SK-N-MC (cell line): ENCODE data around the gene SCP2.

Experiments
- EZH2 ChIP-seq: fragments of 200-600 bp; sonication (generic); IDR thresholded peaks from one replicate; pipeline ENCODE4 v1.6.1; 2017; ENCODE audit warnings: antibody characterized with exemption
- FOXP2 ChIP-seq: optimal IDR thresholded peaks from 2 replicates; pipeline ENCODE3; 2011; ENCODE audit warnings: mild to moderate bottlenecking, moderate library complexity; ENCODE audit not compliant: insufficient read depth; ENCODE audit errors: extremely low read length, control extremely low read depth
- POLR2AphosphoS5 ChIP-seq: IDR thresholded peaks from 2 replicates; pipeline ENCODE4 v1.6.1; 2012; ENCODE audit warnings: mild to moderate bottlenecking, low read depth, low read length, borderline replicate concordance

GRCh38 chr1:52915211-52915854 lies 11.7 kb upstream of the SCP2 start:
- TF ChIP-seq POLR2AphosphoS5 = no peak
- TF ChIP-seq EZH2 = no peak
- no peak for TF ChIP-seq FOXP2
